Measurements from ENCODE around the gene ZNF747.
A peak's percentile ranks its signal among the peaks of the same experiment; 100 is the strongest.

The ZNF747 gene

GRCh38 chr16:30534368-30535105 is at the start of gene ZNF747:
Gene ZNF747, minus strand, starts transcription at chr16:30534858. Its CDS starts 179 bp downstream, at chr16:30534679.
- no peak for TF ChIP-seq CTCF (conservative IDR thresholded peaks at IDR 0.05; ENCODE audit: low read depth, low read length)

GRCh38 chr16:30582611-30583340 is 48.1 kb upstream of the ZNF747 start:
- H3K4me3 ChIP-seq (ENCODE audit: low read length) = no peak overlapping the region
- TF ChIP-seq CTCF (conservative IDR thresholded peaks at IDR 0.05; ENCODE audit: low read depth, low read length) = no peak
- DNase-seq (ENCODE audit: low read depth) = no peak

More at GRCh38 chr16:30534368-30535105, at the start of gene ZNF747:
- H3K4me3 ChIP-seq (ENCODE audit: low read length) = peak within 1 kb of the TSS; percentile 59
- peak; percentile 39 for DNase-seq (ENCODE audit: low read depth)

- no peak overlapping the region for H3K4me3 ChIP-seq (ENCODE audit: low read length)
- TF ChIP-seq CTCF (conservative IDR thresholded peaks at IDR 0.05; ENCODE audit: low read depth, low read length) = no peak
These were observed 46.8 kb upstream of the ZNF747 start for GRCh38 chr16:30581457-30581856.

GRCh38 chr16:30574678-30575077 is 40.0 kb upstream of the ZNF747 start:
- H3K4me3 ChIP-seq (ENCODE audit: low read length) = no peak overlapping the region
- no peak for TF ChIP-seq CTCF (conservative IDR thresholded peaks at IDR 0.05; ENCODE audit: low read depth, low read length)
- DNase-seq (ENCODE audit: low read depth) = no peak

More at GRCh38 chr16:30581457-30581856, 46.8 kb upstream of the ZNF747 start:
- DNase-seq (ENCODE audit: low read depth) = no peak

- TF ChIP-seq CTCF (conservative IDR thresholded peaks at IDR 0.05; ENCODE audit: low read depth, low read length) = no peak
- DNase-seq (ENCODE audit: low read depth) = peak; percentile 95
- peak within 1 kb of the TSS; percentile 73 for H3K4me3 ChIP-seq (ENCODE audit: low read length)
These were observed 37.0 kb upstream of the ZNF747 start, which contains the start of gene ZNF688 for GRCh38 chr16:30571445-30572322. Gene ZNF688, minus strand, starts transcription at chr16:30571714. Its CDS starts 85 bp downstream, at chr16:30571629.

- DNase-seq (ENCODE audit: low read depth) = no peak
- peak overlapping the region; percentile 73 for H3K4me3 ChIP-seq (ENCODE audit: low read length)
- no peak for TF ChIP-seq CTCF (conservative IDR thresholded peaks at IDR 0.05; ENCODE audit: low read depth, low read length)
These were observed 36.2 kb upstream of the ZNF747 start for GRCh38 chr16:30570636-30571444.
